ENCODE data around the gene ABL2. TPM values are rescaled to one million over a fixed set of nuclear protein-coding genes. Genes with fewer than 3 reads are reported as not detected.
"Not testable (repeated sequence)": the region's sequence is repeated elsewhere in the genome, so short reads cannot be mapped to it uniquely, and the experiment has no call there.

Gene ABL2
- total RNA-seq (2014; rRNA removed; shearing (Covaris generic)): 14.1 and 15.2 TPM in 2 replicates

DNA sequence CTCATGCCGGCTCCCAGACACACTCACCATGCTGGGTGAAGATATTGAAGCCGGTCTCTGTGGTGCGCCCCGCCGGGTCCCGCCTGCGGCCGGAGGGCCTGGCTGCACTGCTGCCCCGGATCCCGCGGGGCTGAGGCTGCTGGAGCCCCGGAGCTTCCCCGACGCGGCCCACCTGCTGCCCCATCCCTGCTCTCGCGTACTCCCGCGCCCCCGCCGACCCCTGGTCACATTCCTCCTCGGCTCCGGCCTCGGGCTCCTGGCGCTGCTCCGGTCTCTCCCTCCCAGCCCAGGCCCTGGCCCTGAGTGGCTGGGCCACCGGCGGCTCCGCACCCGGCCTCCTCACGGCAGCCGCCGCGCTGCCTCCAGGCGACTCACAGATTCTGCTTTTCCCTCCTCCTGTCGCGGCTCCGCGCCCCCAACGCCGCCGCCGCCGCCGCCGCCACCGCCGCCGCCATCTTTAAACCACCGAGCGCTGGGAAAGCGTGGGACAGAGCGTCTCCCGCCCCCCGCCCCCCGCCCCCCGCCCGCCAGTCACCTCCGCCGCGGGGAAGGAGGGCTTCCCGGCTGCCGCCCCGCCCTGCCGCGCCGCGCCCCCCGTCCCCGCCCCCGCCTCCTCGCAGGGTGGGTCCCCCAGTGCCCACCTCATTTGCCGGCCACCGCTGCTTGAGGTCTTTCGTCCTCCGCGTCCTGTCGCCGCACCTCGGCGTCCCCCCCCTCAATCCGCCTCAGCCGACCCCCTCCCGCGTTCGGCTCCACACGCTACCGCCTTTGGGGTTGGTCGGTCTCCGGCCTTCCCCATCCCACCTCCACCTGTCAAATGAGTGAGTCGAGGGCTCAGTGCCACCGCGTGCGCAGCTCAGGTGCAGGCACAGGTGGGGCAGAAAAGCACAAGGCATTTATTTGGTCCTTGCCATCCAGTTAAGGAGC, at the start of gene ABL2:
TSS of gene ABL2 (minus strand) at position 464 of the 927 bp plus-strand sequence. CDS start at position 184, 280 bp downstream.
- DNase-seq (ENCODE audit: low read depth): peak; percentile 41

DNA sequence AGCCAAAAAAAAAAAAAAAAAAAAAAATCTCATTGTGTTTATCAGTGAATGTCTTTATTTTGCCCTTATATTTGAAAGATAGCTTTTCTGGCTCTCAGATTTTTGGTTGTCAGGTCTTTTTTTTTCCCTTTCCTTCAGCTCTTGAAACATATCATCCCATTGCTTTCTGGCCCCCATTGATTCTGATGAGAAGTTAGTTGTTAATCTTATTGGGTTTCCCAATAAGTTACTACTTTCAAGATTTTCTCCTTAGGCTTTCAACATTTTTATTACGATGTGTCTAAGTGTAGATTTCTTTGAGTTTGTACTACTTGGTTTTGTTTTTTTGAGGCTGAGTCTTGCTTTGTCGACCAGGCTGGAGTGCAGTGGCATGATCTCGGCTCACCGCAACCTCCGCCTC, 49.4 kb upstream of the ABL2 start:
- no peak for DNase-seq (ENCODE audit: low read depth)

DNA sequence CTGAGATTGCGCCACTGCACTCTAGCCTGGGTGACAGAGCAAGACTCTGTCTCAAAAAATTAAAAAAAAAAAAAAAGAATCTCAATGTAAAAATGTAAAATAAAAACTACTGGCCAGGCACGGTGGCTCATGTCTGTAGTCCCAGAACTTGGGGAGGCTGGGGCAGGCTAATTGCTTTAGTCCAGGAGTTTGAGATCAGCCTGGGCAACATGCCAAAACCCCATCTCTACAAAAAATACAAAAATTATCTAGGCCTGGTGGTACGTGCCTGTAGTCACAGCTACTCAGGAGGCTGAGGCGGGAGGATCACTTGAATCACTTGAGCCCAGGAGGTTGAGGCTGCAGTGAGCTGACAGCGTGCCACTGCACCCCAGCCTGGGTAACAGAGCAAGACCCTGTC, 44.9 kb upstream of the ABL2 start:
- not testable (repeated sequence) for DNase-seq (ENCODE audit: low read depth)

DNA sequence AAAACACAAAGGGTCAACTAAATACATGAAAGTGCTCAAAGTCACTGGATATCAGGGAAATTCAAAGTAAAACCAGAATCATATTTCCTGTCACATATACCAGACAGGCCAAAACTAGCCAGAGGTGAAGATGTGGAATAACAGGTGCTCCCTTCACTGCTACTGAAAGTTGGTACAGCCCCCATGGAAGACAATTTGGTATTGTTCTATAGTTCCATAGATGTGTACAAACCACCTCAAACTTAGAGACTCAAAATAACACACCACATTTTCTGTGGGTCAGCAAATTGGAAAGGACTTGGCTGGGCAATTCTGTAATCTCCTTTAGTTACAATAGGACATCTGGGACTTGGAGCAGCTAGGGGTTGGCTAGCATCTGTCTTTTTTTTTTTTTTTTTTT, 39.6 kb upstream of the ABL2 start:
- DNase-seq (ENCODE audit: low read depth): no peak

DNA sequence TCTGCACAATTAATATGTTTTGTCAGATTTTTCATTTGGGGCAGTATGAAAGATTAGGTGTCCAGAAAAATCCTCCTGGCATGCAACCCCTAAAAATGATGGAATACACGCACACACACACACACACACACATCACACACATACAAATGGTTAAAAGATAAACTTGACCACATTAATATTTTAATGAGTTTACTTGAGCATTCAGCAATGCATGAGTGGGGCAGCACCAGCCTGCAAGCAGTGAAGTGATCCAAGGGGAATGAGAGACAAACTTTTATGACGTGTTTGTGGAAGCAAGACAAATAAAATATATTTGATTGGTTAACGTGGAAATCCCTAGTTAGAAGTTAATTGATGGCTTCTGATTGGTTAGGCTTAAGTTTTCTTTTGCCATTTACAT, 35.0 kb upstream of the ABL2 start:
- DNase-seq (ENCODE audit: low read depth): no peak

DNA sequence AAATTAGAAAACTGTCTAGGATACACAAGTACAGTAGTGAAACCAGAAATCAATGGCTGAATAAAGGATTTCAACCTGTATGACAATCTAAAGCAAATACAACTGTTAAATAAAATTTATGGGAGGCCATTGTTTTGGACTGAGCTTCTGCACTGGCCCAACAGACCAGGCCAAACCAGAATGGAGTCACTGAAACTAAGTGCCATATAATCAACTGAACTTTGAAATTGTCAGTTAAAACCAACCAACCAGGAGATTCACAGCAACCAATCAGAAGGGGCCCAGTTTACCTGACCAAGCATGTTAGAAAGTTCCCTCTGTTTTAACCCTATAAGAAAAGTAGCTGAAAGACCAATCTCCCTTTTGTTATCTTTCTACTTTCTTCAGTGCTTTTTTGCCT, 33.6 kb upstream of the ABL2 start:
- no peak for DNase-seq (ENCODE audit: low read depth)

DNA sequence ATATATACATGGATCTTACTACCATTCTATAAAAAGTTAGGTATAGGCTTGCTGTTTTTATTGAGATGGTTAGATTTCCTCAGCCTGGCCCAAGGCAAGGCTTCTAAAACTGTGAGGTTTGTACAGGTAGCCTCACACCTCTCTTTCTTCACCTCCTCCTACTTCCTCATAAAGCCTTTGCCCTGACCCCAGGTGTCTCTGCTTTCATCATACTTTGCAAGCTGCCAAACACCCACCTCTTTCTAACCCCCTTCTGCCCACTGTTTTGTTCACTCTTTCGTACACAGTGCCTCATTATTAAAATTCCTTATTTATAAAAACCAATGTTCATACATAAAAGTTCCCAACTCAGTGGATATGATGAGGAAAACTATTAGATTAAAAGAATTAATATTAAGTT, 32.7 kb upstream of the ABL2 start:
- no peak for DNase-seq (ENCODE audit: low read depth)

DNA sequence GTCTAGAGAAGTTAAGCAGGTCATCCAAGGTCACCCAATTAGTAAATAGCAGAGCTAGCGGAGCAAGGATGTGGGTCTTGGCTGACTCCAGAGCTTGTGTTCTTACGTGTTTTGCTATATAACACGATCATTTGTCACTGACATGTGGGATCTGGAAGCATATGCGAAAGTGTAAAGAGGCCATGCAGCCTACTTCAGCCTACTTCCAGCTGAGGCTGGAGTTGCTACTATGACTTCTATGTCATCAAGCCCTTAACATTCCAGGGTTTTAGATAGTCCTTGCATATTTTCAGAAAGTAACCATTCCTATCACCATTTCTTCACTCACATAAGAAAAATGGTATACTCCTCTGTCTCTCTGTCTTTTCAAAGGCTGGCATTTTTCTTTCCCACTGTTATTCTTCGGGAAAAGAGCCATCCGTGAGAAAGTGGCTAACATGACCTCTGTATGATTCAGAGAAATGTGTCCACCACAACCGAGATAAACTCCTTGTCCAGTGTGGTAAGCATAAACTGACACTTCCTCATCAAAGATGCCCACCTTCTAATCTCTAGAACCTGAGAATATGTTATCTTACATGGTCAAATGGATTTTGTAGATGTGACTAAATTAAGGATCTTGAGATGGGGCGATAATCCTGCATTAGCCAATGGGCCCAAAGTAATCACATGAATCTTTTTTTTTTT, 24.0 kb upstream of the ABL2 start:
- no peak for DNase-seq (ENCODE audit: low read depth)

DNA sequence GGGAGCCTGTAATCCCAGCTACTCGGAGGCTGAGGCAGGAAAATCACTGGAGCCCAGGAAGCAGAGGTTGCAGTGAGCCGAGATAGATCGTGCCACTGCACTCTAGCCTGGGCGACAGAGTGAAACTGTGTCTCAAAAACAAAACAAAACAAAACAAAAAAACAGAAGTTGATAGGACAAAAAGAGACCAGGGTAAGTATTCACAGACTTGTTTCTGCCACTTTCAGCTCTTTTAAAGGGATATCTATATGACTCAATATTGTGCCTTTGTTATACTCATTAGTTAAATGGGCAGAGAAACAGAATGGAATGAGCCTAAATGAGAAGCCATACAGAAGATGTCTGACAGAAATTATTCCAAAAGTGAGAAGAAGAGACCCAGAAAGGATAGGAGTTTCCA, 23.1 kb upstream of the ABL2 start:
- no peak for DNase-seq (ENCODE audit: low read depth)

DNA sequence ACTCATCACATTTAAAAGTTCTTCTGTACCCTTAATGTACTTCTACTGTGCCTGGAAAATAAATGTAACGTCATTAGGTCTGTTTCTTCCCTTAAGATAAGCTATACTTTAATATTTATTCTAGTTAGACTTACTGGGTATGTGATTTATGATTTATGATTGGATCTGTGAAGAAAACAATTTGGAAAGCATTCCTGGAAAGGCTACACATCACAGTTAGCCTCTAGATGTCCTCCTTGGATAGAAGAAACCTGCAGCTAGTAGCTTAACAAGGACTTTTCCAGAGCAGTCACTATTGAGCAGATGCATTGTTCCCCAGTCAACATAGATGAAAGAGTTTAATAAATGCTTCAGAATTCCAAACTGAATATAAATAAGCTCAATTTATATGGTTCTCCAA, 22.2 kb upstream of the ABL2 start:
- peak; percentile 42 for DNase-seq (ENCODE audit: low read depth)

DNA sequence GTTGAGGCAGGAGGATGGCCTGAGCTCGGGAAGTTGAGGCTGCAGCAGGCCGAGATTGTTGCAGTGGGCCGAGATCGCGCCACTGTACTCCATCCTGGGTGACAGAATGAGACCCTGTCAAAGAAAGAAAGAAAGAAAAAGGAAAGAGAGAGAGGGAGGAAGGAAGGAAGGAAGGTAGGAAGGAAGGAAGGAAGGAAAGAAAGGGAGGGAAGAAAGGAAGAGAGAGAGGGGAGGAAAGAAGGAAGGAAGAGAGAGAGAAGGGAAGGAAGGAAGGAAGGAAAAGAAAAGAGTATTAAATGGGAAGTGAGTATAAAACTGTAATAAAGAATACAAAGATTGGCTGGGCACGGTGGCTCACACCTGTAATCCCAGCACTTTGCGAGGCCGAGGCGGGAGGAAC, 18.4 kb upstream of the ABL2 start:
- no peak for DNase-seq (ENCODE audit: low read depth)

DNA sequence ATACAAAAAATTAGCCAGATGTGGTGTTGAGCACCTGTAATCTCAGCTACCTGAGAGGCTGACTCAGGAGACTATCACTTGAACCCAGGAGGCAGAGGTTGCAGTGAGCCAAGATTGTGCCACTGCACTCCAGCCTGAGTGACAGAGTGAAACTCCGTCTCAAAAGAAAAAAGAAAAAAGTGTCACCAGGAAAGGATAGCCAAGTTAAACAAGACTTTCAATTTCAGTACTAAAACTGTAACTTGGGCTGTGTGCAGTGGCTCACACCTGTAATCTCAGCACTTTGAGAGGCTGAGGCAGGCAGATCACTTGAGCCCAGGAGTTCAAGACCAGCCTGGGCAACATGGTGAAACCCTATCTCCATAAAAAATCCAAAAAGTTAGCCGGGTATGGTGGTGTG, 15.9 kb upstream of the ABL2 start:
- DNase-seq (ENCODE audit: low read depth): not testable (repeated sequence)

DNA sequence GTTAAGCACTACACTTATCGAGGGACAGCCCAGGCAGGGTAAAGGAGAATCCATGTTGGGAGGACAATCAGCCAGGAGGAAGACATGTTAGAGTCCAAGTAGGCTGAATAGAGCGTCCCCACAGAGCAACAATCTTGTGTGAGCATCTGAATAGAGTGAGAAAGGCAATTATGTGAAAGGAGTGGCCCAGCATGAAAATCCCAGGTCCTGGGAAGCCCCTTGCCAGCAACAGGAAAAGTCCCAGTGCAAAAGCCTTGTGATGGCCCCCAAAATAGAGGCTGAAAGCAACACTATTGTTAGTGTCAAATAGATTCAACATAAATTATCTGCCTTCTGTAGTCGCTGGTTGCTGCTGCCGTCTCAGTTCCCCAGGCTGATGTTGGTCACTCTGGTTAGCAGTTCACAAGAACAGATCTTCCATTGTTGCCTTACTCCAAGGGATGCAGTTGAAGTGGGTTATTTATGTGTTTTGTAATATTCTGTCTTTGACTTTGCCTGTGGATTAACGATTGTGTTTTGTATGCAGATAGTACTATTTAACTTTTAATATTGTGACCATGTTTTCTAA, 12.1 kb upstream of the ABL2 start:
- DNase-seq (ENCODE audit: low read depth): no peak

DNA sequence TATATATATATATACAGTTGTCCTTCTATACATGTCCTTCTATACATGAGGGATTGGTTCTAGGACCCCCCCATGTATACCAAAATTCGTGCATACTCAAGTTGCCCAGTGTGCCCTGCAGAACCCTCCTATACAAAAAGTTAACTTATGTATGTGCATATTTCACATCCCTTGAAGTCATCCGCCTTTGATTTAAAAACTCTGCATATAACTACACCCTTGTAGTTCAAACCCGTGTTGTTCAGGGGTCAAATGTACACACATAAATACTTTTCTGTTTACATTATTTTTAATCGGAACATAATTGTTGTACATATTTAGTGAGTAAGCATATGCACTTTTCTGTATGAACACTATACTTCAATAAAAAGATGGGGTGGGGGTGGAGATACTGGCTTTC, 7.7 kb upstream of the ABL2 start:
- no peak for DNase-seq (ENCODE audit: low read depth)

DNA sequence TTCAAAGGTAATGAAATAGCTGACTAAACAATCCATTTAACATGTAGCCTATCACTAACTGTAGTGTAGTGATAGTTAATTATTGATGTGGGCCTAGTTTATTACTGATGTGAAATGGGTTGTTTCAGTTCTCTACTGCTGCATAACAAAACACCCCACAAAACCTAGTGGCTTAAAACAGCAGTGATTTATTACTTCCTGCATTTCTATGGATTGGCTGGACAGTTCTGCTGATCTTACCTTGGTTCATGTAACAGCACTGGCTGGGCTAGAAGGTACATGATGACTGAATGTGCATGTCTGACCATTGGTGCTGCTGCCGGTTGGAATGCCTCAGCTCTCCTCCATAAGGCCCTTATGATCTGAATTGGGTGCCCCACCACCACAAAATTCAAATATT, 5.4 kb upstream of the ABL2 start:
- no peak for DNase-seq (ENCODE audit: low read depth)

DNA sequence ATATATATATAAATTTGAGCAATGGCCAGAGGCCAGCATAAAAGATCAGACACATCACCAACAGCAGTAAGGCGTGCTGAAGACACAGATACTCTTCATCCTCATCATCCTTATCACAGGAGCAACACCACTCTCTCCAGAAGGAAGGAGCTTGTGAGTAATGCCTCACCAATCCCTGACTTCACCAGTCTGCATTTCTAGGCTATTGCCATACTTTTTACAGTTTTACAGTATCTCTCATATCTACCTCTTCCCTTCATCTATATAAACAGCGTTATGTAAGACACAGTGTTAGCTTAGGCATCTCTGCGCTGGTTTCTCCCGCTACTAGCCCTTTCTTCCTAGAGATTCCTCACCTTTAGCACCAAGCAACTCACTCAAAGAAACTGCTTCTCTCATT, 2.4 kb upstream of the ABL2 start:
- no peak for DNase-seq (ENCODE audit: low read depth)

DNA sequence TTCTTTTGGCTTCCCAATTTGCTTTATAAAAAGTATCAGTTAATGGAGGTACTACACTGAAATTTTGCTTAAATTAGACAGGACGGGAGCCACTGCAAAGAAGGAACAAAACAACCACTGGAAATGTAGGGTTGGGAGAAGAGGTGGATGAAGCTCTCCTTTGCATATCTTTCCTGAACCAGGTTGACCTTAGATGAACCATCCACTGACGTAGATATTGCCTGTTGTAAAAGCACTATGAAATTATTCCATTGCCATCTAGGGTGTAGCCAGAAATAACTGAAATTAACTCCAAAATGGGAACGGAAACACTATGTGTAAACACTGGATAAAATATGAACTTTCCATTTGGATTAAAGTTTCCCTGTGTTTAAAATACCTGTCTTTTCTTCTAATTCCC, 1.2 kb upstream of the ABL2 start:
- DNase-seq (ENCODE audit: low read depth): no peak

DNA sequence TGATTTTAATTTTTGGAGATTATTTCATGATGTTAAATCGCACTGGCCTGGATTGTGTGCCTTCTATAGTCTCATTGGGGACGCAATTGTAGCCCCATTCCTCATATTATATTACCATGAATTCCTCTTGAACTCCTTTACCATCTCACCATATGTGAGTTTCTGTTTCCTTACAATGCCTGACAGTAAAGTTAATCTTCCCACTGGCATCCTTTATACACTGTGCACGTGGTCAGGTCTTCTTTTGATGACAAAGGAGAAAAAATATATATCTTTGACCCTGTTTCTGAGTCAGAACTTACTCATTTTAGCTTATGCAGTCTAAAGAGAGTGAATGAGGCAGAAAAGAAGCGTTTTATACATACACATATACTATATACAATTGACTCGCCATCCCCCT, 774 bp upstream of the ABL2 start:
- DNase-seq (ENCODE audit: low read depth): peak; percentile 50

DNA sequence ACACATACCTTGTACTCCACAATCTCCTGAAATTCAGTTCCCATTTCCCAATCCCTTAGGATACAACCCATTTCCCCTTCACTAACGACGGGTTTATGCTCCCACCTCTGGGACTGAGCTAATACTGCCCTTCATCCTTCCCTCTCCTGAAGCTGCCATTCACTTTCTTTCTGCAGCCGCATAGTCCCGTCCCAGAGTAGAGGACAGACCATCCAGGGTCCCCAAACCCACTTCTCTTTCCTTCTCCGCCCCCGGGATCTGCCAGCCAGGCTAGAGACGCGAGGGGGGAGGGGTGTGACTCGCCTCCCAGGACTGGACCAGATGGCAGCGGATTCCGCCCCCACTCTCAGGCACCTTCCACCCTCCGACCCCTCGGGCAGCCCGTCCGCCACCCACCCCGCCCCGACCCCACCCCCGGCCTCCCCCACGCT, 679 bp downstream of the ABL2 start:
- DNase-seq (ENCODE audit: low read depth): peak; percentile 31

DNA sequence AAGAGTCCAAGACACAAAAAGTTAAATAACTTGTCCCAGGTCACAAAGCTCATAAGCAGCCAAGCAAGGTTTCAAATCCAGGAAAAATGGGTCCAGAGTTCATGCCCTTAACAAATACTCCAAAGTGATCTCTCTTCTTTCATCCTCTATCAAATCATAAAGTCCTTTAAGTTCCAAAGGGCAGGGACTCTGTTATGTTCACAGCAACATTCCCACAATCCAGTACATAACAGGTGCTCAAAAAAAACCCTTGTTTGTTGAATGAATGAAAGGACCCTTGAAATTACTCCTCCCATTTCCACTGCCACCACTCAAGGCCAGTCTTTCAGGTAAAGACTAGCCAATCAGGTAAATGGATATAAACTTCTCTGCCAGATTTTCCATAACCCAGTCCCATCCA, 2.7 kb downstream of the ABL2 start:
- no peak for DNase-seq (ENCODE audit: low read depth)

DNA sequence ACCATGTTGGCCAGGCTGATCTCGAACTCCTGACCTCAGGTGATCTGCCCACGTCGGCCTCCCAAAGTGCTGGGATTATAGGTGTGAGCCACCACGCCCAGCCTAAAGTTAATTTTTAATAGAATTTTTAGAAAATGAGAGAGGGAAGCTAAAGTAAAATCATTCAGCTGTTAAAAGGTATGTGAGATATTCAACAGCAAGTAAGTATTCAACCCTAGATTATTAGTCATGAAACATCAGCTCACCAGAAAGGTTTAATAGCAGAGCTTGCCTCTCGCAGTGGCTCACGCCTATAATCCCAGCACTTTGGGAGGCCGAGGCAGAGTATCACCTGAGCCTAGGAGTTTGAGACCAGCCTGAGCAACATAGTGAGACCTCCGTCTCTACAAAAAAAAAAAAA, 5.0 kb downstream of the ABL2 start:
- not testable (repeated sequence) for DNase-seq (ENCODE audit: low read depth)

DNA sequence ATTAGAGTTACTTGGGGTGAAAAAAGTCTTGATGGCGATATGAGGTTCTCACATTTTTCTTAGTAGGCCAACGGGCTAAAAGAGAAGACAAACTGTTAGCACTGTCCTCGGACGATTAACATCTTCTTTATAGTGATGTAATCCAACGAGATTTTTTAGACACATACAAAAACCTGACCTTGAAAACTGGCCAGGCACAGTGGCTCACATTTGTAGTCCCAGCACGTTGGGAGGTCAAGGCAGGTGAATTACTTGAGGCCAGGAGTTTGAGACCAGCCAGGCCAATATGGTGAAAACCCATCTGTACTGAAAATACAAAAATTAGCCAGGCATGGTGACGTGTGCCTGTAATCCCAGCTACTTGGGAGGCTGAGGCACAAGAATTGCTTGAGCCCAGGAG, 8.4 kb downstream of the ABL2 start:
- not testable (repeated sequence) for DNase-seq (ENCODE audit: low read depth)

Data from RPMI7951 (cell line).